K562 (cell line): ENCODE data around the gene PRDM10. TPM values are rescaled to one million over a fixed set of nuclear protein-coding genes. Genes with fewer than 3 reads are reported as not detected.
A peak's percentile ranks its signal among the peaks of the same experiment; 100 is the strongest.

Experiments used
- ADNP ChIP-seq: fragments of 200-800 bp; sonication (Bioruptor generic); IDR thresholded peaks from 2 replicates; pipeline ENCODE4 v1.6.1; 2016; ENCODE audit warnings: missing genetic modification characterization, missing compliant biosample characterization
- BCLAF1 ChIP-seq, 2 experiments: fragments of 450-650 bp in 1 of 2; IDR thresholded peaks; 2 replicates each; pipeline ENCODE4 v1.6.1; 2011 to 2017; ENCODE audit warnings: low read depth in 2 of 2, antibody characterized with exemption in 1 of 2, borderline replicate concordance in 1 of 2, low read length in 1 of 2, mild to moderate bottlenecking in 1 of 2, mixed read lengths in 1 of 2; ENCODE audit not compliant: control insufficient read depth in 1 of 2
- C11orf30 ChIP-seq: fragments of 450-650 bp; IDR thresholded peaks from 2 replicates; pipeline ENCODE4 v1.6.1; 2016; ENCODE audit warnings: low read depth, mild to moderate bottlenecking
- CREM ChIP-seq: IDR thresholded peaks from 2 replicates; pipeline ENCODE4 v1.6.1; 2014; ENCODE audit warnings: antibody characterized with exemption, low read depth
- EZH2 ChIP-seq: IDR thresholded peaks from 2 replicates; pipeline ENCODE4 v1.6.1; 2012; ENCODE audit warnings: low read depth, mild to moderate bottlenecking, inconsistent platforms, low read length, borderline replicate concordance
- FOXJ2 ChIP-seq: fragments of 200-800 bp; sonication (Bioruptor generic); IDR thresholded peaks from 2 replicates; pipeline ENCODE4 v1.6.1; 2016; ENCODE audit warnings: missing genetic modification characterization, missing compliant biosample characterization
- GTF2A2 ChIP-seq: IDR thresholded peaks from 2 replicates; pipeline ENCODE4 v1.6.1; 2016; ENCODE audit warnings: mild to moderate bottlenecking, missing genetic modification characterization, missing compliant biosample characterization
- HDAC8 ChIP-seq: fragments of 450-650 bp; IDR thresholded peaks from 2 replicates; pipeline ENCODE4 v1.6.1; 2016; ENCODE audit warnings: mild to moderate bottlenecking, missing genetic modification characterization, moderate library complexity, missing compliant biosample characterization
- PCBP2 ChIP-seq: fragments of 200-400 bp; formaldehyde crosslinking; IDR thresholded peaks from 2 replicates; pipeline ENCODE4 v1.6.1; 2018; ENCODE audit warnings: low read length, low read depth, mild to moderate bottlenecking, moderate library complexity; ENCODE audit not compliant: poor library complexity, severe bottlenecking
- PHB ChIP-seq: fragments of 250-450 bp; sonication (Bioruptor Pico); IDR thresholded peaks from 2 replicates; pipeline ENCODE4 v1.5.0; 2021
- PHTF2 ChIP-seq: fragments of 250-450 bp; sonication (Bioruptor Pico); IDR thresholded peaks from 2 replicates; pipeline ENCODE4 v1.5.0; 2021; ENCODE audit warnings: mild to moderate bottlenecking
- POLR2A ChIP-seq: fragments of 450-650 bp; conservative IDR thresholded peaks from 2 replicates; pipeline ENCODE4 v1.6.1; 2016
- RFX5 ChIP-seq: IDR thresholded peaks from 2 replicates; pipeline ENCODE4 v1.6.1; 2011; ENCODE audit warnings: low read depth, mild to moderate bottlenecking, improper control_type of control experiment, low read length
- SMARCC2 ChIP-seq: fragments of 450-650 bp; IDR thresholded peaks from 2 replicates; pipeline ENCODE4 v1.6.1; 2017; ENCODE audit warnings: antibody characterized with exemption, moderate library complexity, mild to moderate bottlenecking, low read depth
- SP2 ChIP-seq: IDR thresholded peaks from 2 replicates; pipeline ENCODE4 v1.6.1; 2011; ENCODE audit warnings: mild to moderate bottlenecking, low read depth, low read length, moderate library complexity; ENCODE audit not compliant: poor library complexity, severe bottlenecking; ENCODE audit errors: extremely low read depth
- SRSF3 ChIP-seq: fragments of 200-400 bp; formaldehyde crosslinking; IDR thresholded peaks from 2 replicates; pipeline ENCODE4 v1.6.1; 2016; ENCODE audit warnings: mild to moderate bottlenecking, low read length, moderate library complexity; ENCODE audit not compliant: insufficient read depth
- TBP ChIP-seq: optimal IDR thresholded peaks from 2 replicates; pipeline ENCODE3; 2011; ENCODE audit warnings: low read depth, low read length, improper control_type of control experiment
- ZNF316 ChIP-seq: fragments of 450-650 bp; IDR thresholded peaks from 2 replicates; pipeline ENCODE4 v1.6.1; 2016
- ZNF586 ChIP-seq: fragments of 450-650 bp; formaldehyde crosslinking; conservative IDR thresholded peaks from 2 replicates; pipeline ENCODE4 v1.4.0; 2020; ENCODE audit warnings: mild to moderate bottlenecking, moderate library complexity
- polyA plus RNA-seq, 8 experiments: library from polyadenylated mRNA; depleted of rRNA in 4 of 8; stranded (reverse) in 5 of 8; unstranded in 3 of 8; fragments of >200 nt; fragmentation: Nextera tagmentation in 2 of 8; fragmentation: Illumina TruSeq in 1 of 8; extraction: Ambion mirVana in 2 of 8; extraction: Trizol in 1 of 8; gene quantifications; 2 replicates each; pipeline versions ENCODE4 v1.2.1 to v1.2.3, GENCODE V29; 2011 to 2014; ENCODE audit warnings: inconsistent platforms in 1 of 8, missing spikeins in 1 of 8
- total RNA-seq, 7 experiments: library from RNA; depleted of rRNA in 6 of 7; stranded (reverse); fragments of >200 nt in 6 of 7; fragmentation: Illumina TruSeq in 2 of 7; extraction: Trizol in 2 of 7; gene quantifications; 2 replicates each; pipeline versions ENCODE4 v1.2.1 to v1.2.3, GENCODE V29; 2011 to 2021; ENCODE audit warnings: low replicate concordance in 1 of 7
- TF ChIP-seq, protein P1 (sequence below): IDR thresholded peaks from 3 replicates; pipeline ENCODE4 v1.6.1; 2011; ENCODE audit warnings: borderline replicate concordance, mild to moderate bottlenecking; ENCODE audit not compliant: insufficient read length, insufficient read depth
- TF ChIP-seq, protein P2 (sequence below), 2 experiments: fragments of 450-650 bp in 1 of 2; sonication (generic) in 1 of 2; formaldehyde crosslinking; conservative IDR thresholded peaks; 2 replicates each; pipeline versions ENCODE4 v1.4.0 to v1.8.1; 2020 to 2022; ENCODE audit warnings: mild to moderate bottlenecking in 1 of 2, missing genetic modification reagents in 1 of 2
- TF ChIP-seq, protein P3 (sequence below): fragments of 450-650 bp; formaldehyde crosslinking; IDR thresholded peaks from 2 replicates; pipeline ENCODE4 v1.4.0; 2020; ENCODE audit warnings: mild to moderate bottlenecking
- TF ChIP-seq, protein P4 (sequence below), 2 experiments: fragments of 450-650 bp; IDR thresholded peaks; 2 replicates each; pipeline ENCODE4 v1.6.1; 2016

The PRDM10 gene
- total and polyA plus RNA-seq, 9 of the 15 experiments (the other 6 are each of a cell fraction or from before 2014, with no cell fraction given) = 0.89 to 9.3 (median 4.5) TPM

- TF ChIP-seq BCLAF1 (IDR thresholded peaks at IDR 0.05; ENCODE audit: borderline replicate concordance in 1 of 2, control insufficient read depth in 1 of 2, low read depth in 2 of 2, low read length in 1 of 2) = no peak
- TF ChIP-seq SP2 = no peak
- TF ChIP-seq PCBP2 = no peak
- TF ChIP-seq ZNF316 = peak; percentile 66
- no peak for TF ChIP-seq EZH2
- no peak for TF ChIP-seq GTF2A2 (tag)
- TF ChIP-seq, protein P1, sequence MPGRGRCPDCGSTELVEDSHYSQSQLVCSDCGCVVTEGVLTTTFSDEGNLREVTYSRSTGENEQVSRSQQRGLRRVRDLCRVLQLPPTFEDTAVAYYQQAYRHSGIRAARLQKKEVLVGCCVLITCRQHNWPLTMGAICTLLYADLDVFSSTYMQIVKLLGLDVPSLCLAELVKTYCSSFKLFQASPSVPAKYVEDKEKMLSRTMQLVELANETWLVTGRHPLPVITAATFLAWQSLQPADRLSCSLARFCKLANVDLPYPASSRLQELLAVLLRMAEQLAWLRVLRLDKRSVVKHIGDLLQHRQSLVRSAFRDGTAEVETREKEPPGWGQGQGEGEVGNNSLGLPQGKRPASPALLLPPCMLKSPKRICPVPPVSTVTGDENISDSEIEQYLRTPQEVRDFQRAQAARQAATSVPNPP = no peak
- TF ChIP-seq CREM = no peak
- TF ChIP-seq HDAC8 (tag) = no peak
- TF ChIP-seq, protein P2, sequence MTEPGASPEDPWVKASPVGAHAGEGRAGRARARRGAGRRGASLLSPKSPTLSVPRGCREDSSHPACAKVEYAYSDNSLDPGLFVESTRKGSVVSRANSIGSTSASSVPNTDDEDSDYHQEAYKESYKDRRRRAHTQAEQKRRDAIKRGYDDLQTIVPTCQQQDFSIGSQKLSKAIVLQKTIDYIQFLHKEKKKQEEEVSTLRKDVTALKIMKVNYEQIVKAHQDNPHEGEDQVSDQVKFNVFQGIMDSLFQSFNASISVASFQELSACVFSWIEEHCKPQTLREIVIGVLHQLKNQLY (CRISPR knock-in tag; conservative IDR thresholded peaks at IDR 0.05) = no peak
- TF ChIP-seq, protein P3, sequence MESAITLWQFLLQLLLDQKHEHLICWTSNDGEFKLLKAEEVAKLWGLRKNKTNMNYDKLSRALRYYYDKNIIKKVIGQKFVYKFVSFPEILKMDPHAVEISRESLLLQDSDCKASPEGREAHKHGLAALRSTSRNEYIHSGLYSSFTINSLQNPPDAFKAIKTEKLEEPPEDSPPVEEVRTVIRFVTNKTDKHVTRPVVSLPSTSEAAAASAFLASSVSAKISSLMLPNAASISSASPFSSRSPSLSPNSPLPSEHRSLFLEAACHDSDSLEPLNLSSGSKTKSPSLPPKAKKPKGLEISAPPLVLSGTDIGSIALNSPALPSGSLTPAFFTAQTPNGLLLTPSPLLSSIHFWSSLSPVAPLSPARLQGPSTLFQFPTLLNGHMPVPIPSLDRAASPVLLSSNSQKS (CRISPR knock-in tag) = no peak
- no peak for TF ChIP-seq PHB
- TF ChIP-seq C11orf30 = peak; percentile 76; the same call in 1 of the 2 replicates
- TF ChIP-seq FOXJ2 (tag) = no peak
- no peak for TF ChIP-seq POLR2A
- TF ChIP-seq RFX5 = no peak
- TF ChIP-seq PHTF2 (CRISPR knock-in tag) = no peak
- TF ChIP-seq ADNP = no peak
- no peak for TF ChIP-seq ZNF586
- TF ChIP-seq SMARCC2 = 0 out of 2 replicates have a peak, but pooled peaks have one; percentile 43
- TF ChIP-seq, protein P4, sequence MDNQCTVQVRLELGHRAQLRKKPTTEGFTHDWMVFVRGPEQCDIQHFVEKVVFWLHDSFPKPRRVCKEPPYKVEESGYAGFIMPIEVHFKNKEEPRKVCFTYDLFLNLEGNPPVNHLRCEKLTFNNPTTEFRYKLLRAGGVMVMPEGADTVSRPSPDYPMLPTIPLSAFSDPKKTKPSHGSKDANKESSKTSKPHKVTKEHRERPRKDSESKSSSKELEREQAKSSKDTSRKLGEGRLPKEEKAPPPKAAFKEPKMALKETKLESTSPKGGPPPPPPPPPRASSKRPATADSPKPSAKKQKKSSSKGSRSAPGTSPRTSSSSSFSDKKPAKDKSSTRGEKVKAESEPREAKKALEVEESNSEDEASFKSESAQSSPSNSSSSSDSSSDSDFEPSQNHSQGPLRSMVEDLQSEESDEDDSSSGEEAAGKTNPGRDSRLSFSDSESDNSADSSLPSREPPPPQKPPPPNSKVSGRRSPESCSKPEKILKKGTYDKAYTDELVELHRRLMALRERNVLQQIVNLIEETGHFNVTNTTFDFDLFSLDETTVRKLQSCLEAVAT (IDR thresholded peaks at IDR 0.05) = no peak
- no peak for TF ChIP-seq SRSF3
- no peak for TF ChIP-seq TBP
These were observed 57.3 kb downstream of the PRDM10 start (continued) for GRCh38 chr11:129945373-129945772.
